GM21423 (cell line): ENCODE measurements around the gene EPB41L1.

Experiments
- ATAC-seq: cut with Tn5 transposase; IDR thresholded peaks from one replicate; pipeline ENCODE4 v1.9.1; 2021; ENCODE audit warnings: mild to moderate bottlenecking, moderate library complexity; ENCODE audit not compliant: unreplicated experiment

Gene EPB41L1

GRCh38 chr20:36184816-36185776, 30.6 kb downstream of the EPB41L1 start:
- ATAC-seq, result no peak

GRCh38 chr20:36193977-36194712, 39.6 kb downstream of the EPB41L1 start:
- no peak for ATAC-seq

- no peak for ATAC-seq
Observed at GRCh38 chr20:36196676-36197075, 42.1 kb downstream of the EPB41L1 start.

- no peak for ATAC-seq
Observed at GRCh38 chr20:36197271-36197670, 42.7 kb downstream of the EPB41L1 start.

- no peak for ATAC-seq
Observed at GRCh38 chr20:36199345-36200257, 45.1 kb downstream of the EPB41L1 start.

GRCh38 chr20:36200451-36200850, 45.9 kb downstream of the EPB41L1 start:
- no peak for ATAC-seq

- no peak for ATAC-seq
Observed at GRCh38 chr20:36201198-36201597, 46.7 kb downstream of the EPB41L1 start.

GRCh38 chr20:36202891-36203338, 48.4 kb downstream of the EPB41L1 start:
- no peak for ATAC-seq

- ATAC-seq, result no peak
Observed at GRCh38 chr20:36203861-36204260, 49.3 kb downstream of the EPB41L1 start.

- no peak for ATAC-seq
Observed at GRCh38 chr20:36205026-36205425, 50.5 kb downstream of the EPB41L1 start.

- no peak for ATAC-seq
Observed at GRCh38 chr20:36206068-36206467, 51.5 kb downstream of the EPB41L1 start.

GRCh38 chr20:36206641-36207040, 52.1 kb downstream of the EPB41L1 start:
- no peak for ATAC-seq

GRCh38 chr20:36207602-36208001, 53.1 kb downstream of the EPB41L1 start:
- no peak for ATAC-seq

GRCh38 chr20:36208257-36208656, 53.7 kb downstream of the EPB41L1 start:
- ATAC-seq, result no peak

- no peak for ATAC-seq
Observed at GRCh38 chr20:36210436-36211021, 56.0 kb downstream of the EPB41L1 start.

- ATAC-seq, result no peak
Observed at GRCh38 chr20:36213362-36213761, 58.8 kb downstream of the EPB41L1 start.

GRCh38 chr20:36214684-36215256, 60.2 kb downstream of the EPB41L1 start:
- ATAC-seq, result no peak

GRCh38 chr20:36215778-36216177, 61.2 kb downstream of the EPB41L1 start:
- ATAC-seq, result no peak

- ATAC-seq, result no peak
Observed at GRCh38 chr20:36216314-36217025, 61.9 kb downstream of the EPB41L1 start.
